HG02852 (cell line): Measurements from ENCODE around the gene DGAT2L6.
"Not testable (repeated sequence)": the region's sequence is repeated elsewhere in the genome, so short reads cannot be mapped to it uniquely, and the experiment has no call there.

Experiments used
- ATAC-seq: cut with Tn5 transposase; IDR thresholded peaks from one replicate; pipeline ENCODE4 v1.9.1; 2021; ENCODE audit warnings: mild to moderate bottlenecking, moderate library complexity; ENCODE audit not compliant: unreplicated experiment

DGAT2L6 gene

DNA sequence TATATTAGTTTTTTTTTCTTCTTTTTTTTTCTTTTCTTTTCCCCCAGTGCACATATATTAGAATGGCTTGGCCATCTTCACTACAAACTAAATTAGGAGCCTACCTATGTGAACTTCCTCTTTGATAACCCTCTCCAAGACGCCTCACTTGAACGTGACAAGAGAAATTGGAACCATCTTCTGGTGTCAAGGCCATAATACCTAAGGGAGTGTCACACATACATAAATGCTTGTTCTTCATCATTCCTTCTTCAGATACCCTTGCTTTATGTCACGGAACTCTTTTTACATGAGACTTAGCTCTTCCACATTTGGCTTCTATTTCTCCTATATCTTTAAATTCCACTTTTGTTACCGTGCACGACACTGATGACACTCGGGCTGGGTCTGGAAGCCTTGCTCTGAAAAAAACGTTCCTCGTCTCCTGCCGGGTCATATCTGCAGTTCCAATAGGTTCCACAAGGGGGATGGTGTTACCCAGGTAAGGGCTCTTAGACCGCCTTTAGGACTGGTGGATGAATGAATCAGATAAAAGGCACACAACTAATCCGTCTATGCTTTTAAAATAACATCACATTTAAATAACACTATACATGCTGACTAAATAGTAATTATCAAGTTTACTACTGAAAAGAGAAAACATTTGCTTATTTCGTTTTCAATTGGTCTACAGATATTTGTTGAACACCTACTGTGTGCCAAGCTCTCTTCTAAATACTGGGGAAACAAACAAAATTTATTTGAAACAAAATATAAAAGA, 19.9 kb downstream of the DGAT2L6 start:
- ATAC-seq, result peak; percentile 85

DNA sequence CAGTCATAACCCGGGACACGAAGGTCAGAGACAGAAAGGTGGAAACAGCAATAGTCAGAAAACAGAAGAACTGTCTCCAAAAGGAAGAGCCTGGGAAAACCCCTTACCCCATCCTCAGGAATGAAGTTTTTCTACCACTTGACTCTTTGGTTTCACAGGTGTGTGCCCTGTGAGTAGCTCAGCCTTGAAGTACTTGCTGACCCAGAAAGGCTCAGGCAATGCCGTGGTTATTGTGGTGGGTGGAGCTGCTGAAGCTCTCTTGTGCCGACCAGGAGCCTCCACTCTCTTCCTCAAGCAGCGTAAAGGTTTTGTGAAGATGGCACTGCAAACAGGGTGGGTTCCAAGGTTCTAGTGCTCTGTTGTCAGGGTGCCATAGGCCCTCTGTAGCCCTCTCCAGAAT, 24.4 kb downstream of the DGAT2L6 start:
- ATAC-seq, result no peak

DNA sequence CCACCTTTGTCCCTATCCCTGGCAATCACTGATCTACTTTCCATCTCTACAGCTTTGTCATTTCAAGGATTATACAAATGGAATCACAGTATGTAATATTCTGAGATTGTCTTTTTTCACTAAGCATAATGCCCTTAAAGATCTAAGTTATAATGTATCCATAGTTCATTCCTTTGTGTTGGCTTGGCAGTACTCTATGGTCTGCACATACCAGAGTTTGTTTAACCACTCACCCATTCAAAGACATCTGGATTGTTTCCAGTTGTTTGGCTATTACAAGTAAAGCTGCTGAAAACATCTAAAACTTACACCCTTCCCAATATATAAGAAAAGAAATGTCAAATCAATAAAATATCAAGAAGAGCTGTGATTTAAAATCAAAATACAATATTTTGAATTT, 31.2 kb downstream of the DGAT2L6 start:
- no peak for ATAC-seq

DNA sequence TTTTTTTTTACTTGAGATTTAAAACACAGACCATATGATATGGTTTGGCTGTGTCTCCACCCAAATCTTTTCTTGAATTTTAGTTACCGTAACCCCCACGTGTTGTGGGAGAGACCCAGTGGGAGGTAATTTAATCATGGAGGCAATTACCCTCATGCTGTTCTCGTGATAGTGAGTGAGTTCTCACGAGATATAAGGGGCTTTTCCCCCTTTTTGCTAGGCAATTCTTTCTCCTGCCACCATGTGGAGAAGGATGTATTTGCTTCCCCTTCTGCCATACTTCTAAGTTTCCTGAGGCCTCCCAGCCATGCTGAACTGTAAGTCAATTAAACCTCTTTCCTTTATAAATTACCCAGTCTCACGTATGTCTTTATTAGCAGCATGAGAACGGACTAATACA, 32.3 kb downstream of the DGAT2L6 start:
- not testable (repeated sequence) for ATAC-seq

DNA sequence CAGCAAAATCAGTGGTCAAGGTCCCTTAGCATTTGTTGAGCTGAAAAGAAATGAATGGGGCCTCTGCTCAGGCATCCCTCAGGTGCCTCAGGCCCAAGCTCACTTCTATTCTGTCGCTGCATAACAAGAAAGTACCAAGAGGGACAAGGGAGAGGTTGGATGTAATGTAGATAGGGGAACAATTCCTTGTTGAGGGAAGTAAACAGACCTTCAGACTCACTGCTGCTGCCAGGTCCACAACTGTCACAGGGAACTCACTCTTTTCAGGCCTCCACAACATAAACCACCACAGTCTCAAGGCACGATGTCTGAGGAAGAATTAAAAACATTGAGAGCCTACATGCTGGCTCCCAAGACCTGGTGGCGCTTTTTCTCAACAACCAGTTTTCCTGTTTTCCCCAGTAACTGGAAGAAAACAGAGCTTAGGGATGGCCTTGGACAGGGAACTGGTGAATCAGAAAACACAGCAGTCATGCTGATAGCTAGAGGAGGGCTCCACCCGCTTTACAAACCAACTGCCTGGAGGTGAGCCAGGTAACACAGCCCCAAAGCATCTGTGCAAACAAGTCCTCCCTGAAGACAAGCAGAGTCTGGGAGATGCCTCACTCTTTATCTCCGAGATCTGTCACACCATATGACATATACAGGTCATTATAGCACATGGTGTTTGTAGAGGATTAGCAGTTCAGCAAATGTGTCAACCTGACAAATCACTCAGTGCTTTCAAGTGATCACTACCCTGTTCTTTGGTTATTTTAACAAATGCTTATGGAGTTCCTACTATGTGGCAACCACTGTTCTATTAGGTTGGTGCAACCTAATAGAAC, 42.9 kb downstream of the DGAT2L6 start:
- ATAC-seq, result no peak

DNA sequence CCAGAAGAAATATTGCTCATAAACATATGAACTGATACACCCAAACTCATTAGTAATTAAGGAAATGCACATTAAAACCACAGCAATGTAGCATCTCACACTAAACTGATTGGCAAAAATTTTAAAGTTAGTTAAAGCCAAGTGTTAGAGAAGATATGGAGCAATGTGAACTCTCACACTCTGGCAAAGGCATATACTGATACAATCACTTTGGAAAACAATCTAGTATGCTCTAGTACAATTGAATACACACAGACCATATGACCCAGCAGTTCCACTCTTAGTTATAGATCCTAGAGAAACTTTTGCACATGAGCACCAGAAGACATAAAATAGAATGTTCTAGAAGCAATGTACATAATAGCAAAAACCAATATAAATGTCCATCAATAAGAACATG, 48.8 kb downstream of the DGAT2L6 start:
- no peak for ATAC-seq

DNA sequence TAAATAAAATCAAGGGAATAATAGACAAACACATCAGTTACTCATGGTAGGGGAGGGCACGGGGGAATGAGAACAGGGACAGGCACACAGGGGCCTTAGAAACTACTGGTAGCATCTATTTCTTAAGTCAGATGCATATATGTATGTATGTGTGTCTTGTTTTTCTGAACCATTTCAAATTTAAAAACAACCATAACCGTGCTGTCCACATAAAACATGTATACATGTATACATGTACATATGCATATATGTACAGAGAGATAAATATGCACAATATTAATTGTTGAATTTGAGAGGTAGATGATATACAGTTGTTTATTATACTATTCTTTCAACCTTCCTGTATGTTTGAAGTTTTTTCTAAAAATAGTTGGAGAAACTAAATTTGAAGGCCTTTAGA, 49.4 kb downstream of the DGAT2L6 start:
- ATAC-seq, result no peak

DNA sequence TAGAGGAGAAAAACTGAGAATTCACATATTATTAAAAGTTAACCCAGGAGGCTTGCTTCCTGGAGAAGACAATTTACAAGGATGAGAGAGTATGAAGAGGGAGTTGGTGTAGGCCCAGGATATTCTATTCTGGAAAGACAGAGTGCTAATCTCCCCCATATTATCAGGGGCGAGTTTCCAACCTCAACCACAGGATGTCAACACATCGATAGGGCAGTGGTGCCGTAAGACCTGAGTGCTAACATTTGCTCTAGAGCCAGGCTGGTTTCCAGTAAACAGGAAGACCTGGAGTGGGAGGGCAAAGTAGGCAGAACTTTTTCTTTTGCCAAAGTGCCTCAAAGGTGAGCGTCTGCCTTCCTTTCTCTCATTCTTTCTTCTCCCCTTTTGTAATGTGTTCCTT, 54.4 kb downstream of the DGAT2L6 start:
- ATAC-seq, result no peak

DNA sequence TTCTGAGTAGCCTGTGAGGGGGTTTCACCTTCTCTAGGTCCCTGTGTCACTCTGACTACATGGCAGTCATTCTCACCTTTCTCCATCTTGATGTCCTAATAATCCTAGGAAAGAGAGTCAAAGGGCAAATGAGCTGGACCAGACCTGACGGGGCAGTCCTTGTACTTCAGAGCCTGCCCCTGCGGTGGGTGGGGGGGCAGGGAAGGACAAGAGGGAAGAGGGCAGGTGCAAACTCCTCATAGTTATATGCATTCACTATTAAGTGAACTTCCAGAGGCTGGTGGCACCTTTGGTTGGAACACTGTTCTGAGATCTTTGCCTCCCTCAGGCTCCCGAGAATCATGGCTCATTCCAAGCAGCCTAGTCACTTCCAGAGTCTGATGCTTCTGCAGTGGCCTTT, 57.1 kb downstream of the DGAT2L6 start, which contains the start of gene AWAT1:
Gene AWAT1, plus strand, starts transcription at position 301 of the 400 bp plus-strand sequence. Its CDS starts 41 bp downstream, at position 342.
- no peak for ATAC-seq

DNA sequence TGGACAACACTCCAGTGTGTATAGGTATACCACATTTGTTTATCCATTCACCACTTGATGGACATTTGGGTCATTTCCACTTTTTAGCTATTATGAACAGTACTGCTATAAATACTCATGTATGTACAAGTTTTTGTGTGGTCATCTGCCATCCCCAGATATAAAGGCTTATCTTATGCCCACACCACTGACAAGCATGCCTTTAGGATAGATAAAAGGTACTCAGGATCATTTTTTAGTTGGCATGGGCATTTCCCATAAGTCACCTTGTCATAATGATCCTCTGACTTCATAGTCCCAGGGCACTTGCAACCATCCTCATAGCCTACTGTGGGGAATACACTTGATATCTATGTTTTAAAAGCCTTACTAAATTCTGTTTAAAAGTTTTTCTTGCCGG, 63.5 kb downstream of the DGAT2L6 start:
- no peak for ATAC-seq

DNA sequence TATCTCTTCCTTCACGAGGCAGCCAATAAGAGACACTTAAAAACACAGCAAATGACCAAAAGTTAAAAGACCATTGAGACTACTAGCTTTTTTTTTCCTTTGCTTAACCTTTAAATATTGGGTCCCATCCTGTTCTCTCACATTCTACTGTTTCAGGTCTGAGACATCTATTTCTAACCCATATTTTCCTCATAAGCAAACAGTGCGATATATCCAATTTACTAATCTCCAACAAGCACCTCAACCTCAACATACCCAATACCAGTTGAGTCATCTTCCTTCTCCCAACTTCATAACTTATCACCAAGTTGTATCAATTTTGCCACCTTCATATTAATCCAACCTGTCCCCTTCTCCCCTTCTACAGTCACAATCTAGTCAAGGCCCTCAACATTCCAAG, 64.2 kb downstream of the DGAT2L6 start:
- no peak for ATAC-seq

DNA sequence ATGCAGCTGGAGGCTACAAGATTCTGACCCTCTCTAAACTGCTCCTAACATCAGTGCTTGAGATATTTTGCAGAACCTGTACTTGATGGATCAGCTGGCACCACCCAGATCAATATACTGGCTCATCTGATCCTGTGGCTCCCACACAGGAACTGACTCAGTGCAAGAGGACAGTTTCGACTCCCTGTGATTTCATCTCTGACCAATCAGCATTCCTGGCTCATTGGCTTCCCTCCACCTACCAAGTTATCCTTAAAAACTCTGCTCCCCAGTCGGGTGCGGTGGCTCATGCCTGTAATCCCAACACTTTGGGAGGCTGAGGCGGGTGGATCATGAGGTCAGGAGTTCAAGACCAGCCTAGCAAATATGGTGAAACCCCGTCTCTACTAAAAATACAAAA, 66.3 kb downstream of the DGAT2L6 start:
- not testable (repeated sequence) for ATAC-seq

DNA sequence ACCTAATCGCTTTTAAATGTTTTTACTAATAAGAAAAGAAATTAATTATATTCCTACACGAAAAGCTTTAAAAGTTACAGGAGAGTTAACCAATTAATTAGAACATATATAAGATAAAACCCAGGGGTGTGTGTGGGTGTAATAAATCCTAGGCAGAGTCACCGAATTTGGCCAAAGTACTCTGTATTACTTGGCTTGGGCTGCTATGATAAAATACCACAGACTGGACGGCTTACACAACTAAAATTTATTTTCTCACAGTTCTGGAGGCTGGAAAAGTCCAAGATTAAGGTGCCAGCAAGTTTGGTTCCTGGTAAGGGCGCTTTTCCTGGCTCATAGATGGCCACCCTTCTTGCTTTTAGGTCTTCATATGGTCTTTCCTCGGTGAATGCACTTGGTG, 67.6 kb downstream of the DGAT2L6 start:
- no peak for ATAC-seq

DNA sequence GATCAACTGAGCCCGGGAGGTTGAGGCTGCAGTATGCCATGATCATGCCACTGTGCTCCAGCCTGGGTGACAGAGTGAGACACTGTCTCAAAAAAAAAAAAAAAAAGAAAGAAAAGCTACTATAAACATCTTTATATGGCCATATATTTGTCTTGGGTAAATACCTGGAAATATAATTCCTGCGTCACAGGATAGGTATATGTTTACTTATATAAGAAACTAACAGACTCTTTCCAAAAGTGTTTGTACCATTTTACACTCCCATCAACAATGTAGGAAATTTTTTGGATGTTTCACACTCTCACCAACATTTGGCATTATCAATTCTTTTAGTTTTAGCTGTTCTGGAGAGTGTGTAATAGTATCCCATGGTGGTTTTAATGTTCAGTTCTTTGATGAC, 70.0 kb downstream of the DGAT2L6 start:
- no peak for ATAC-seq

DNA sequence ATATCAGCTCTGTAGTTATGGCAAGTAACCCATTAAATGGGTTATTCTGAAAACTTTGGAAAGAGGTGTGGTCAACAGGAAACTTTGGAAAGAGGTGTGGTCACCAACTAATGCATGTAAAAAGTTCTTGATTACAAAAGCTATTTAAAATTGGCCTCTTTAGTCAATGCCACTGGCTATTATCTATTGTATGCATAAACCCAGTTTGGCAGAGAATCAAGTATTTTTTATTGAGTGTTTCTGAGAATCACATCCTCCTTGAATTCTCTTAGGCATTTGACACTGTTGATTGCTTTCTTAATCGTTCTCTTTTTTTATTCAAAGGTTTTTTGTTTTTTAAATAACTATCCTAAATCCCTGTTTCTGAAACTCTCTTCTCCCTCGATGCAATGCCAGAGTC, 75.2 kb downstream of the DGAT2L6 start:
- ATAC-seq, result no peak

DNA sequence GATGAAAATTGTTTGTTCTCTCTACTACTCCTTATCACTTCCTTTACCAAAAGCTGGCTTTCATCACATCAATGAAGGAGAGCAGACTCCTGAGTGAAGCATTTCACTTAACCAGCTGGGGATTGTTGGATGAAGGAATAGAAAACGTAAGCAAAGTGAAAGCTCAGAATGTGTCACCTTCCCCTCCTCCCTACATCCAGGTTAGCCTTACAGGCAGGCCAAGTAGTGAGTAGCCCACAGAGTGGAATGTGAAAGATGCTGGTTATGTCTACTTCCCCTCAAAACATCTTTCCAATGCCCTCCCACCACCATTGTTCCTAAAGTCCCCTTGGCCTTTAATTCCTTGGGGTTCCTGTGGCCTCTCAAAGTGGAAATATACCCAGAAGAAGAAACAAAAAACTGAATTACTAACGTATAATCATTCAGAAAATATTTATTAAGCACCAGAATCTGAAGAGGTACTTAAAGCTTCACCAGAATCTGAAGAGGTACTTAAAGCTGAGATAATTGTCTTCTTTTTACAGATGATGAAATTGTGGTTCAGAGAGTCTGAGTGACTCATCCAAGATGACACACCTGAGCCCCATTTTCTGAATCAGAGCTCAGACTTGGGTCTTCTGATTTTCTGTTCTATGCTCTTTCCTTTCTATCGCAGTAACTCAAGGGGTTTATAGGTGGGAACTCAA, 76.2 kb downstream of the DGAT2L6 start:
- ATAC-seq, result no peak

DNA sequence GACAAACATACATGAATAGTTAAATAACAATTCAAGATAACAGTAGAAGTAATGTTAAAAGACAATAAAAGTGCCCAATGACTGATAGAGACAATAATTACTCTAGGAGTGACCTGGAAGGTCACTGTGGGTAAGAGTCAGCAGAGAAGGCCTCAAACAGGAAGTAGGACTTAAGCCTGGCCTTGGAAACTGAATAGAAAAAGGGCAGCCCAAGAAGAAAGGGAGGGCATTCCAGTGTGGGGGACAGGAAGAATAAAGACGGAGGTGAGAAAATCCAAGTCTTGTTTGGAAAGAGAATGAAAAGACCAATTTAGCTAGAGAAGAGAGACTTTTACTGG, 76.7 kb downstream of the DGAT2L6 start:
- no peak for ATAC-seq

DNA sequence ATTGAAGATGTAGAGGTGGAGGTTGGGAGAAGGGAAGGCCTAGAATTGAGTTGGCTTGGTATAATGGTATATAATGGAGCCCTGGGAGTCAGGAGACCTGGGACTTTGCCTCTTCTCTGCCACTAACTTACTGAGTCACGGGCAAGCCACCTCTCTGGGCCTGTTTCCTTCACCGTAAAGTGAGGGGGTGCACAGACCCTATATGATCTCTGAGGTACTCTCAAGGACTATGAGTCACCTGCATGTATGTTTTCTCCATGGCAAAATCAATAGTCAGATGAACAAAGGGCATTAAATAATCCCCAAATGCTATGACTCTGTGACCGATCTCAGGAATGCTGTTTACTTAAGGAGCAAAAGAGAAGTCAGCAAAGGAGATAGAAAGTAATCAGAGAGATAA, 77.6 kb downstream of the DGAT2L6 start:
- ATAC-seq, result no peak
